NCI-H1436 treated with DMSO at 0.1 percent for 48 hours (cell line): Measurements from ENCODE around the gene COLEC11.

ENCODE experiments used
- DNase-seq: peaks from one replicate; lab custom pipeline; 2025; lab: John Stamatoyannopoulos, UW

COLEC11 gene

GRCh38 chr2:3639015-3639630 is 44.2 kb downstream of the COLEC11 start:
- no peak for DNase-seq

GRCh38 chr2:3639653-3640052 is 44.7 kb downstream of the COLEC11 start:
- no peak for DNase-seq

- no peak for DNase-seq
Observed at GRCh38 chr2:3641181-3641580, 46.3 kb downstream of the COLEC11 start.

- no peak for DNase-seq
Observed at GRCh38 chr2:3641841-3642421, 47.0 kb downstream of the COLEC11 start.

GRCh38 chr2:3642521-3643215 is 47.8 kb downstream of the COLEC11 start:
- DNase-seq: no peak

- no peak for DNase-seq
Observed at GRCh38 chr2:3643371-3644245, 48.7 kb downstream of the COLEC11 start.

- no peak for DNase-seq
Observed at GRCh38 chr2:3644246-3644525, 49.3 kb downstream of the COLEC11 start.

GRCh38 chr2:3644891-3645605 is 50.1 kb downstream of the COLEC11 start:
- DNase-seq: no peak

GRCh38 chr2:3645745-3646389 is 51.0 kb downstream of the COLEC11 start:
- no peak for DNase-seq

GRCh38 chr2:3646446-3646845 is 51.5 kb downstream of the COLEC11 start:
- DNase-seq: no peak

GRCh38 chr2:3647246-3647645 is 52.3 kb downstream of the COLEC11 start:
- DNase-seq: no peak

GRCh38 chr2:3647831-3648651 is 53.1 kb downstream of the COLEC11 start:
- no peak for DNase-seq

GRCh38 chr2:3648652-3649177 is 53.8 kb downstream of the COLEC11 start:
- DNase-seq: no peak

GRCh38 chr2:3649581-3649980 is 54.7 kb downstream of the COLEC11 start:
- no peak for DNase-seq

- no peak for DNase-seq
Observed at GRCh38 chr2:3650140-3650920, 55.4 kb downstream of the COLEC11 start.

- peak; percentile 89 for DNase-seq
Observed at GRCh38 chr2:3651691-3652648, 57.1 kb downstream of the COLEC11 start.

GRCh38 chr2:3652896-3653625 is 58.1 kb downstream of the COLEC11 start:
- no peak for DNase-seq

- no peak for DNase-seq
Observed at GRCh38 chr2:3654011-3654410, 59.1 kb downstream of the COLEC11 start.
